GM19351 (cell line): ENCODE data around the gene CTNNA3.

Source experiments
- ATAC-seq: cut with Tn5 transposase; IDR thresholded peaks from one replicate; pipeline ENCODE4 v1.9.1; 2021; ENCODE audit warnings: mild to moderate bottlenecking, moderate library complexity; ENCODE audit not compliant: unreplicated experiment

The CTNNA3 gene

DNA sequence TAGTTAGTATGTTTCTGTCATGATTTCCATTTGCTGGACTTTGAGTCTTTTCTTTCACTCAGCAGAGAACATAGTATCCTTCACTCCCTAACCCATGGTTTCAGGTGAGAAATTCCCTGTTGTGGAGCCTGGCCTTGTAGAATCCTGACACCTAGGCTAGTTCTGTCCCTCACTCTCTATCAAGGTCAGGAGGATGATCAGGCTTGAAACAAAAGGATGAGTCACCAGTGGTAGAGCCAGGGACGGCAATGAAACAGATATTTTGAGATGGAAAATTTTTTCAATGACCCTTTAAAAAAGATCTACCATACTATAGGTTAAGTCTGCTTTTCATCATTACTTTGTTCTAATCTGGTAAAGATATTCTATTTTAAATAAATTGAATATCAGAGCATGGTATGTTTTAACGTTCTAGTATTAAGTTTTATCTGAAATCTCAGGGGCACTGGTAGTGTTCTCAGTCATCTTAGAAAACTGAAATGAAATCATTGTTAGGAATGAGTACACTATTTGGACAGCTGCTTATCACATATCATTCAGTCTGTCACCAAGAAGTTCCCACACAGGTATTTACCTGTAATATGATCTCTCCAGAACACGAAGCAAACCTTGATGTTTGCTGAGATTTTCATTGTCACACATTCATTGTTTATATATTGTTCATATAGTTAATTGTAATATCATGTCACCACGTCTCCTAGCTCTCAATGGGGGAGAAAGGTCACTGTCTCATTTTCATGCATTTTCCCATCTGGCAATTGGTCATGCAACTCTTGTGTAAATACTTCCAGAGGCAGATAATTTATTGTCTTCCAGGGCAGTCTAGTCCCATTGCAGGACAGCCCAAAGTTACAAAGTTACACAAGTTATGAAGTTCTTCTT is 1070.0 kb downstream of the CTNNA3 start:
- no peak for ATAC-seq

DNA sequence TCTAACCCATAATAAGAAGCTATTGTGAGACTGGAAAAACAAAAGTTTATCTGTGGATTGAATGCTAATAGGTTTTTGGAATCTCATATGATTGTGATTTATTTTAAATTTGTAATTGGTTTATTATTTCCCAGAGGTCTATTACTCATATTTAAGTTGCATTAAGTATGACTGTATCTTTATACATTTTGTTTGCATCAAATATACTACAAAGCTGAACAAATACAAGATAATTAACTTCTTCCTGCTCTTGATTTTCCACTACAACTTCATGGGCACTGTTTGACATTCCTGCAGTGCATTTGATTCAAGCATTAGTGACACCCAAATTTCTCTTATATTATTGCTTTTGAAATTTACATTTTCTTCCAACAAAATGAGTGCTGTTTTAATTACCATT is 1073.9 kb downstream of the CTNNA3 start:
- no peak for ATAC-seq

DNA sequence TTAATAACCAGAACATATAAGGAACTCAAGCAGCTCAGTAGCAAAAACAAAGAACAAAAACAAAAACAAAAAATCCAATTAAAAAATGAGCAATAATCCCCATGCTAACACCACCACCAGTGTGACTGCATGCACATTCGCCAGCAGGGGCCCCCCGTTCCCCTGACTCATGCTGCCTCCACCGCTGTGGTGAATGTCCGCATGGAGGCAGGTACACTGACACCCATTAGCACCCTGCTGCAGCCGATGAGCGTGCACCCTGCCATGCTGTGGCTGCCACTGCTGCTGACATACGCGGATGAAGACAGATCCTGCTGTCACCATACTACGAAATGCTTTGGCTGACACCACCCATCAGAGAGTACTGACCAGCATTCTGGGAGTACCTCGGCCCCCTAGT is 1091.8 kb downstream of the CTNNA3 start:
- no peak for ATAC-seq

DNA sequence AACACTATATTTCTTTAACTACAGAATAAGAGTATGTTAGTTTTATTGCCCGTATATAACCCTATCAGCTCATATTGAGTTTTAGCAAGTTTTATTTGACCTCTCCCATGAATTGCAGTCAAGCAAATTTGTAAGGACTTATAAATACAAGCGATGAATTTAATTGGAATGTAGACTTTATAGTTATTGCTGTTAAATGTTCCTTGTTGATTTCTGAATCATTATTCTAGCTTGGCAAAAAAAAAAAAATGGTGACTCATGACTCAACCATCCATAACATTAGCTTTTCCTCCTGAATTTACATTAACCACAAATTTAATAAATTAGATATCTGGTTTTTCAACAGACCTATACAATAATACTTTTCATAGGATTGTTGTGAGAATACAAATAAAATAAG is 1104.1 kb downstream of the CTNNA3 start:
- no peak for ATAC-seq

DNA sequence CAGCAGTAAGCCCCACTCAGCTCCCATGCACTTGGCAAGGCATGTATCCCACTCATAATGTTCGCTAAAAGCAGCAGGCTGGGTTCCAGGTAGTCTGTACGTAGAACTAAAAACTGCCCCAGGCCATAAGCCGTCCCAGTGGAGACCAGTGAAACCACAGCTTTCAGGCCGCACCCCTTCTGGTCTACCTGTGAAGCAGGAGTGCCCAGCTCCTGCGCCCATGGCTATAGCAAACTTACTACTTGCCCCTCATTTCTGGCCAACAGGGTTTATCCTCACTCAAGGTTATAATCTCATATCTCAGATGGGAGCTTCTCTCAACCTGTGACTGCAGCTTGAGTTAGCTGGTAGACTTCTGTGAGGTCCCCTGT is 1108.3 kb downstream of the CTNNA3 start:
- no peak for ATAC-seq

DNA sequence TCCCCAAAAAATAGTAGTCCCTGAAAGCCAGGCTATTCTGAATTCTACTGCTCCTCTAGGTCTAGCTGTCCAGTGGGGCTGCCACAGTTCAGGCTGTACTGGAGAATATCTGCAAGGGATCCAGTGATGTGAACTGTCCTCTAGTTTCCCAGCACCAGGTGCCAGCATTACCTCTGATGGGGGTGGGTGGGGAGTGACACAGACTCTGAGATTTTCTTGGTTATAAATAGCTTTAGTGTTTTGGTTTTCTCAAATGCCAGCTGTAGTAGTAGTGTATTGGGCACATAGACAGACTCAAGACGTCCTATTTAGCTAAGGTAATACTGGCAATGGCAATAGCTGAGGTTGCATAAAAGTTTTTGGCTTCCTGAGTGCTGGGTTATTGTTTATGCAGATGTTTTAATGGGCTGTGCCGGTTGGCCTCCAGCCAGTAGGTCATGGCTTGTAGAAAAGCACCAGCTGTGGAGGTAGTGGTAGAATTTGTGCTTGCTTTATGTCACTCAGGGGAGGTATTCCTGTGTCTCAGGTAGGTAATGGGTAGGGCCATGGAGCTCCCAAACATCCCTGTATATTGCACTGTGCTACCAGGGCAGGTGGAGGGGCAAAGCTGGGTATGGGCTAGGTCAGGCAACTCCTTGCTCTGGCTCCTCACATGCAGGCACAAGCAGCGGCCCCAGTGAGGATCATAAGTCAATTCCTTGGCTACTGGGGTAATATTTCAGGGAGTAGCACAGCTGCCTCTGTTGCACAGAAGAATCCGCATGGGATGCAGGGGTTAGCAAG is 1108.9 kb downstream of the CTNNA3 start:
- no peak for ATAC-seq

DNA sequence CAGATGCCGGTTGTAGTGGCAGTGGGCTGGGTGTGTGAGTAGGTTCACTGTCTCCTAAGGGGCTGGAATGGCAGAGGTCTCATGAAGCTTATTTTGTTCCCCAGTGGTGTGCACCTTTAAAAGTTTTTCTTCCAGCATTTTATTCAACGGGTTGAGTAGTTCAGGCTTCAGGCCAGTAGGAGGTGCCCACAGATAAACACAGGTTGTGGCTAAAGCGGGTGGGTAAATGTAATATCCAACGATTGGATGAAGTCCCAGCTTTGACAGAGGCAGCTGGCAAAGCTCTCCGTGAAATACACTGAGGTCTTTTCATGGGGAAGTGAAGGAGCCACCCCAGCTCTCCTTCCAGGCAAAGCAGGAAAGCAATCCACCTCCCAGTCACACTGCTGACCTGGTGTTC is 1109.9 kb downstream of the CTNNA3 start:
- ATAC-seq, result no peak

DNA sequence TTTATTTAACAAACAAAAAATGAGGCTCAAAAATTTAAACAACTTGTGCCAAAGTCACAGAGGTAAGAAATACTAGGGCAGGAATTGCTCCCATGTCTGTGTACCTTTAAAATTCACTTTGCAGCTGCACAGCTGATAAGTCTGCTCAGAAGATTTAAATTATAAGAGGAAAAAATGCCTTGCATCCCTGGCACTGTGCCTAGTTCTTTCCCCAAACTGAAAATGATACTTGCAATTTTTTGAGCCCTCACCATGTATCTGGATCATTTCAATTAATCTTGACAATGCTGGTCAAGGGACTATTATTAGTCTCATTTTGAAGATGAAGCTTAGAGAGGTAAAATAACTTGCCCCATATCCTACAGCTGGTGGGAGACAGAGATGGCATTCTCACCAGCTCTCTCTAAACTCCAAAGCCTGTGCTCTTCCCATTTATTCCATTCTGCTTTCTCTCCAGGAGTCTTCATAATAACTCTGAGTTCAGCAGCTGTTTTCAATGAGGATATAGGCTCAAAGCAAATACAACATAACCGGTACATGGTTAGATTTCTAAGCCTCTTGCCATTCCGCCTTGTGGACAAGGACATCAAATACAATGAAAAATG is 1120.6 kb downstream of the CTNNA3 start:
- ATAC-seq, result no peak

DNA sequence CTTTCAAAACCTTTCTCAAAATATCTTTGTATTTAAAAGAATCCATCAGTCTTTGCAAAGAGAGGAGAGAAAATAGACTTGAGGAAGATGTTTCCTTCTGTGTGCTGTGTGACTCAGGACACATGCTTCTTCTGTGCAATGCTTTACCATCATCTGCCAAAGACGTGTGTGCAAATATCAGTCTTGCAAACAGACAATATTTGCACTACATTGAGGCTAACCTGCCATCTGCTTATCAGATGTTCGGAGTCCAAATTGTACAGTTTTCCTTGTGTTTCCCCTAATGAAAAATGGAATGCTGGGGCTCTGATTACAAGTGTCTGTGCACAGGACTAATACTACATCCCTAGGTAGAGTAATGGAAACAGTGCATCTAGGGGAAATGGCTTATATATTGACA is 1123.3 kb downstream of the CTNNA3 start:
- no peak for ATAC-seq

DNA sequence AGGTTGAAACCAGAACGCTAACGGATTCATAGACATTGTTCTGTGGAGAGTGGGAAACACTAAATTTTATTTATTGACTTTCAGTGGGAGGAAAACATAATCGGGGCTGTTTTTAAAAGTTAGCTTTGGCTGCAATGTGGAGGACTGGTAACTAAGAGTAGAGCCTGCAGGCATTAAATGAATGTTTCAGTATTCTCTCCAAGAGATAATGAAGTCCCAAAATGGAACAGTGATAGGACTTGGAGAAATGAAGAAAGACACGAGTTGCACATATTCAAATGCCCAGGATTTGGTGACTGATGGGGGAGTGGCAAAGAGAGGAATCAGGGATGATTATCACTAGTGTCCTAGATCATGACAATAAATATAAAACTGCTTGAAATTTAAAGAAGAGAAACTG is 1130.0 kb downstream of the CTNNA3 start:
- no peak for ATAC-seq

DNA sequence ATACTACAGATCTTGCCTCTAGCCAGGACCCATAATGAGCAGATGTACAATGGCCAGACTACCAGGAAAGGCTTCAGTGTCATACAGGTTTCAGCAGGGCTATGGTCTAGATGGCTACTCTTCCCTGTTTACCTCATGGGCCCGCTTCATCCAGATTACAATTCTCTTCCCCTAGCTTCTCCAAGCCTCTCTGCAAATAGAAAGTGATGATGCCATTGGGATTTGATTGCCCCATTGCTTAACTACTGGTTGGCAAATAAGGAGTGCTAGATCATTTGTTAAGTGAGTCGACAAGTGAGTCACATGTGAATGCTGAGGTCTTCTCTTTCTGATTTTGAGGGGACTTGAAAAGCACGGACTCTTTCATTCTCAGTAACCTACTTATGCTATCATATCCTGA is 1131.7 kb downstream of the CTNNA3 start:
- no peak for ATAC-seq

DNA sequence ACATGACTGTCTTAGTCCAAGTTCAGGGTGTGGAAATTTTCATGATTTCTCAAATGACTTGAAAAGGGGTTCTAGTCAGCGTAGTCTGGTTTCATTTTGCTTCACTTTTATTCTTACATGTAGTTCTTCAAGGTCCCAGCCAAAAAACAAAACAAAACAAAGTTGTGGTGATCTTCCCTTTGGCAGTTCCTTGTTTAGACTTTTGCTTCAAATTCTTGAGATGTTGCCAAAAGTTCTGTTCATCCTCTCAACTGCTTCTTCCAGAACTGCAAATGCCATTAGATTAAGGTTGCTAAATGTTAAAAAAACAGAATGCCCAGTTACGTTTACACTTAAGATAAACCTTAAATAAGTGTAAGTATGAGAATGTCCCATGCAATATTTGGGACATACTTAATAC is 1140.9 kb downstream of the CTNNA3 start:
- no peak for ATAC-seq

DNA sequence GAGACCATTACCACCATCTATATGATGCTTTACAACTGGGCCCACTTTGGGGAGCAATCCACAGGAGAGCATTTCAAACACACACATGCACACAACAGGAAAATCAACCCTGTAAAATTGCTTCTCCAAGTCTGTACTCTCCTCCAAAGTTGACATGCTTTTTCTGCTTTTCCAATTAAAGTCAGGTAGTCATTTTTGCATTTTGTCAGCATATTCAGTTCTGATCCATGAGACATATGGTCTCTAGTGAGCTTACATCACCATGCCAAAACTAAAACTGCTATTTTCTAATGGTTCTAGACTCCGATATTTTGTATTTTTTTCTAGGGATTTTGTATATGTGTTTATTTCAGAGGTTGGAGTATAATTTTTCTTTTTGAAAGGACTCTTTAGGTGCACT is 1143.7 kb downstream of the CTNNA3 start:
- ATAC-seq, result no peak

DNA sequence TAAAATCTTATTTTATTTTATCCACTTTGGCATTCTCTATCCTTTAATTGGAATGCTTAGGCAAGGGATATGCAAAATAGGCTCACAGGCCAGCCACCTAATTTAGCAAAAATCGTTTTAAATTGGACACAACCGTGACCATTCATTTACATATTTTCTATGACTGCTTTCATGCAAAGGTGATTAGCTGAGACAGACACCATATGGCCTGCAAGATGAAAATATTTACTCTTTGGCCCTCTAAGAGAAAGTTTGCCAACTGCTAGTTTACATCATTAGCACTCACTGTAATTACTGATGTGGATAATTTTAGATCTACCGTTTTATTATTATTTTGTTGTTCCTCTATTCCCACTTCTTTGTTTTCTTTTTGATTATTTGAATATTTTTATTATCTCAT is 1145.6 kb downstream of the CTNNA3 start:
- no peak for ATAC-seq

DNA sequence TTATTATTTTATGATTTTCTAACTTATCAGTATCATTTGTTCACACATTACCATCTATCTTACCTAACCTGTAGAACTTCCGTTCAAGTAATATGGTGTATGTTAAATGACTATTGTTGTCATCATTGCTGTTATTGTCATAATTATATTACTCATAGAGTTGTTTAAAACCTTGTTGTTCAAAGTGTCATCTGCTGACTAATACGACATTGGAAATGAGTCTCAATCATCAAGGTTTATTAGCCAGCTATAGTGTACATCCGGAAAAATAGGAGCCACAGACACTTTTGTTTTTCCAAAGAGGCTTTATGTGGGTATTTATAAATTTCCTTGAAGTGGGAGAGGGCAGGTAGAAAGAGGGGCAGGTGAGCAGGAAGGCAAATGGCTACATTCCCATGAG is 1157.1 kb downstream of the CTNNA3 start:
- no peak for ATAC-seq

DNA sequence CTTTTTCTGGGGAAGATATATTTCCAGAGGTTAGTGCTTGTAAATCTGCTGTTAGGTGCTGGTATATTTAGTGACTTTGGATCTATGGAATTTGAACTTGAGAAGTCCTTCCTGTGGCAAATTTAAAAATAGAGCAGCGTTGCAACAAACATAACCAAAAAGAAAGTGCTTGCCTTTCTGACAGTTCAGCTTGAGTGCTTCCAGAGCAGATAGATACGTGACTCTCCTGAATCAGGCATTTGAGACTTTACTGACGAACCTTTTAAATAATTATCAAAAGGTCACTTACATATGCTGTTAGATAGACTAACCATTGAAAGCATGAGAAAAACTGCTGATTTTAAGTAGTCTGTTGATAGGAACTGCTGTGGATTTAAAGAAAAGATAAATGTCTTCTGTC is 1157.6 kb downstream of the CTNNA3 start:
- ATAC-seq, result no peak

DNA sequence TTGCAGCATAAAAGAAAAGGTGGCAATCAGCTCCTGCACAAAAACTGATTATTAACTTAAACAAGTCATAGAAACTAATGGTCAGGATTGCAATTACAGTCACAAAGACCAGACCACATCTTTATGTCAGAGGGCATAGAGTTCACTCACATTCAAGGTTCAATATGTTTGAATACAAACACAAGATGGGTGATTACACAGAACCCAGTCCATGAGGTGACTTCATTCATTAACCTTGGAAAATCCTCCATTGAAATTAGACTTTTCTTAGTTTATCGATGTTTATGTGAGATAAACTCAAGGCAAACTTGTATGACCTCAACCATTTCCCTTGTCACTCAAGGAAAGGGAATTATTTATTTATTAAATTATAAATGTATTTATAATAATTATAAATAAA is 1158.8 kb downstream of the CTNNA3 start:
- no peak for ATAC-seq

DNA sequence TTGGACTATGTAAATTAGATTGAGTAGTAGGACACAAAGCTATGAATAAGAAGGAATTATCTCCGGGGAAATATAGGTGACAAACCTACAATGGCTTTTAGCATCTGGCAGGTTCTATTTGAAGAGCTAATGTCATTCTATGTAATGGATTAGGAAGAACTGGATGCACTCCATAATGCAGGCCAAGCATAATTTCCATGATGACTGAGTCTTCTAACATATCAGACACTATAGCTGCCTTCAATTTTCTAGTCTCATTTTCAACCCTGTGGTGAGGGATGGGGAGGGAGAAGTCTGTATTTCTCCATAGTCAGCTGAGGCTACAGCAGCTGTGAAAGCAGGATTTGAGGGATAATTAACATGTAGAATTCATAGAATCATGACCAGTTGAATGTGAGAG is 1160.6 kb downstream of the CTNNA3 start:
- no peak for ATAC-seq

DNA sequence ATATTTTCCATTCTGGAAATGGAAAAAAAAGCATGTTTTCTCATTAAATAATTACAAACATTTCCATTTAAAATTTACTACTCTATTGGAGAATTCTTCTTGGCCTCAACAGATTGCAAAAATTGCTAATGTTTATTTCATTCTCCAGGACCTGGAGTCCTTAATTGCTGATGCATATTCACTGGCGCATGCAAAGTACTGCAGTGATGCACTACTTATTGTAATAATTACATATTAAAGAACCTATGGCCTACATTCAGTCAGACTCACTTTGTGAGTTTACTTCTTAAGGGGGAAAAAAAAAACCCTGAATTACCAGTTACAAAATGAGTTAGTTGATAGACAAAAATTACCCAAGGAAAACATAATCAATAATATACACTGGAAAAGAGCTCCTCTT is 1161.1 kb downstream of the CTNNA3 start:
- no peak for ATAC-seq

DNA sequence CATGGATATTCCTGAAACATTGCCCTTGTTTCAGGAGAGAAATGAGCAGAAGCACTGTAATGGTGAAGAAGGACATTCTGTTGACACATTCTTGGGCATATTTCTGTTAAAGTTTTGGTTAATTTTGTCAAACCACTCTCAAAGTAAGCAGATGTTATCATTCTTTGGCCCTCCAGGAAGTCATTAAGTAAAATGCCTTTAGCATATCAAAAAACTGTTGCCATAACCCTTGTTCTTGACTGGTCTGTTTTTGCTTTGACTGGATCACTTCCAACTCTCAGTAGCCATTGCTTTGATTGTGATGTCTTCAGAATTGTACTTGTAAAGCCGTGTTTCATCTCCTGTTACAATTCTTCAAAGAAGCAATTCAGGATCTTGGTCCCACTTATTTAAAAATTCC is 1174.5 kb downstream of the CTNNA3 start:
- no peak for ATAC-seq

DNA sequence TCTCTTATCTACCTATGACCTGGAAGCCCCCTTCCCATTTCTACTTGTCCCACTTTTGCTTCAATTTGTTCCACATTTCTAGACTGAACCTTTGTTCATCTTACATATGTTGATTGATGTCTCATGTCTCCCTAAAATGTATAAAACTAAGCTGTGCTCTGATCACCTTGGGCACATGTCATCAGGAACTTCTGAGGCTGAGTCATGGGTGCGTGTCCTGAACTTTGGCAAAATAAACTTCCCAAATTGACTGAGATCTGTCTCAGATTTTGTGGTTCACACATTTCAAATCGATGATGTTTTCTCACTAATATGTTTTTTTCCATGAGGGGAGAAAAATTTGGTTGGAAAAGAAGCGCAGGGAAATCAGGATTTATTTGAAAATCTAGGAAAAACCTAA is 1176.4 kb downstream of the CTNNA3 start:
- no peak for ATAC-seq

DNA sequence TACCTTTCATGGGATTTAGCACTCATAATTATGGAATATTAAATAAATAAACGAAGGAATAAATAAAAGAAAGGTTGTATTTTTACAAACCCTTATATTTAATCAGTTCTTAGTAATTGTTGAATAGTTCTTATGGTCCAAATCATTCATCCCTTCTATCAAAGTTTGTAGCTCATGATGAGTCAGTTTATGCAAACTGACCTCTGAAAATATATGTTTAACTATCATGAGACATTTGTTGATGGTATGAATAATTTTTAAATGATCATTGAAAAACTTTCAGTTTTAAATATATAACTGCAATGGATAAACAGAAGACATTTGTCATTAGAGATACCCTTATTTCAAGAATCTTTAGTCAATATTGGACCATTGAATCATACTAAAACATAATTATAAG is 1181.3 kb downstream of the CTNNA3 start:
- ATAC-seq, result no peak
